ENCODE measurements around the gene NR5A2.

NR5A2 gene

GRCh38 chr1:200215350-200215749 is 187.8 kb downstream of the NR5A2 start:
- Histone ChIP-seq H3K27ac (no peak overlapping the region), H3K9me3 (ENCODE audit: control insufficient read depth, low read length) (no peaks in the 10 kb centered on the region), H3K27me3 (ENCODE audit: control insufficient read depth, insufficient read depth, low read length) (no peaks in the 10 kb centered on the region), H3K4me1 (no peaks in the 10 kb centered on the region), H3K4me2 (ENCODE audit: low read length) (no peak overlapping the region), H2AFZ (no peak overlapping the region), H3K36me3 (ENCODE audit: control insufficient read depth, insufficient read depth, low read length) (no peaks in the 10 kb centered on the region), H3K79me2 (no peaks in the 10 kb centered on the region), H3K4me3 (ENCODE audit: low read depth, low read length) (no peak overlapping the region), H3K9ac (no peak overlapping the region)
- no peak for TF ChIP-seq CTCF (IDR thresholded peaks at IDR 0.05)

GRCh38 chr1:200217703-200218102 is 190.2 kb downstream of the NR5A2 start:
- Histone ChIP-seq H3K27ac (no peak overlapping the region), H3K9ac (no peak overlapping the region), H3K9me3 (ENCODE audit: control insufficient read depth, low read length) (no peaks in the 10 kb centered on the region), H3K27me3 (ENCODE audit: control insufficient read depth, insufficient read depth, low read length) (no peaks in the 10 kb centered on the region), H3K36me3 (ENCODE audit: control insufficient read depth, insufficient read depth, low read length) (no peaks in the 10 kb centered on the region), H2AFZ (no peak overlapping the region), H3K4me1 (no peaks in the 10 kb centered on the region), H3K4me2 (ENCODE audit: low read length) (no peak overlapping the region), H3K4me3 (ENCODE audit: low read depth, low read length) (no peak overlapping the region), H3K79me2 (no peaks in the 10 kb centered on the region)
- TF ChIP-seq CTCF (IDR thresholded peaks at IDR 0.05), result no peak

GRCh38 chr1:200221614-200222282 is 194.2 kb downstream of the NR5A2 start:
- Histone ChIP-seq H3K27me3 (ENCODE audit: control insufficient read depth, insufficient read depth, low read length) (no peaks in the 10 kb centered on the region), H3K79me2 (no peaks in the 10 kb centered on the region), H2AFZ (no peak overlapping the region), H3K36me3 (ENCODE audit: control insufficient read depth, insufficient read depth, low read length) (no peaks in the 10 kb centered on the region), H3K9me3 (ENCODE audit: control insufficient read depth, low read length) (no peaks in the 10 kb centered on the region), H3K4me2 (ENCODE audit: low read length) (no peak overlapping the region), H3K27ac (no peak overlapping the region), H3K4me1 (no peaks in the 10 kb centered on the region), H3K4me3 (ENCODE audit: low read depth, low read length) (no peak overlapping the region), H3K9ac (no peak overlapping the region)
- no peak for TF ChIP-seq CTCF (IDR thresholded peaks at IDR 0.05)

- H2AFZ ChIP-seq, result no peak overlapping the region
- H3K4me1 ChIP-seq, result no peaks in the 10 kb centered on the region
- no peak overlapping the region for H3K4me2 ChIP-seq (ENCODE audit: low read length)
- H3K27me3 ChIP-seq (ENCODE audit: control insufficient read depth, insufficient read depth, low read length), result no peaks in the 10 kb centered on the region
- H3K4me3 ChIP-seq (ENCODE audit: low read depth, low read length), result no peak overlapping the region
- H3K79me2 ChIP-seq, result no peaks in the 10 kb centered on the region
- no peaks in the 10 kb centered on the region for H3K9me3 ChIP-seq (ENCODE audit: control insufficient read depth, low read length)
- no peak overlapping the region for H3K9ac ChIP-seq
- H3K27ac ChIP-seq, result no peak overlapping the region
- no peaks in the 10 kb centered on the region for H3K36me3 ChIP-seq (ENCODE audit: control insufficient read depth, insufficient read depth, low read length)
- no peak for TF ChIP-seq CTCF (IDR thresholded peaks at IDR 0.05)
These were observed 195.7 kb downstream of the NR5A2 start for GRCh38 chr1:200223207-200223606.

GRCh38 chr1:200223613-200224012 is 196.1 kb downstream of the NR5A2 start:
- H3K4me3 ChIP-seq (ENCODE audit: low read depth, low read length), result no peak overlapping the region
- no peaks in the 10 kb centered on the region for H3K79me2 ChIP-seq
- H3K36me3 ChIP-seq (ENCODE audit: control insufficient read depth, insufficient read depth, low read length), result no peaks in the 10 kb centered on the region
- no peaks in the 10 kb centered on the region for H3K27me3 ChIP-seq (ENCODE audit: control insufficient read depth, insufficient read depth, low read length)
- H3K4me2 ChIP-seq (ENCODE audit: low read length), result no peak overlapping the region
- H3K27ac ChIP-seq, result no peak overlapping the region
- no peak overlapping the region for H3K9ac ChIP-seq
- no peaks in the 10 kb centered on the region for H3K9me3 ChIP-seq (ENCODE audit: control insufficient read depth, low read length)
- H3K4me1 ChIP-seq, result no peaks in the 10 kb centered on the region
- no peak overlapping the region for H2AFZ ChIP-seq
- TF ChIP-seq CTCF (IDR thresholded peaks at IDR 0.05), result no peak

Data from parathyroid adenoma (tissue), 2 donors.